Heart left ventricle (tissue), 16 donors: Measurements from ENCODE around the gene AMBP. TPM values are rescaled to one million over a fixed set of nuclear protein-coding genes. Genes with fewer than 3 reads are reported as not detected.

Source experiments
- ATAC-seq, 4 donors: fragments of 200-7000 bp; cut with Tn5 transposase; one replicate each; pipeline ENCODE4 v1.9.1; 2020 to 2022; ENCODE audit warnings: moderate library complexity in 4 of 4, mild to moderate bottlenecking in 3 of 4, moderate number of reproducible peaks in 1 of 4
- DNase-seq, 5 donors: peaks; one replicate each; pipeline ENCODE4 v3.0.0-alpha.2; 2020
- H3K27ac ChIP-seq, 12 donors: fragments of 200-600 bp; sonication (generic) in 4 of 12; one replicate each; pipeline versions ENCODE4 v1.5.0 to v1.8.0; 2016 to 2022; ENCODE audit warnings: mild to moderate bottlenecking in 2 of 12
- H3K27me3 ChIP-seq, 9 donors: fragments of 200-600 bp; sonication (generic) in 2 of 9; one replicate each; pipeline versions ENCODE4 v1.5.1 to v1.8.0; 2016 to 2022; ENCODE audit warnings: mild to moderate bottlenecking in 3 of 9
- H3K36me3 ChIP-seq, 9 donors: fragments of 200-600 bp; sonication (generic) in 2 of 9; one replicate each; pipeline versions ENCODE4 v1.5.0 to v1.8.0; 2018 to 2022; ENCODE audit warnings: mild to moderate bottlenecking in 2 of 9
- H3K4me1 ChIP-seq, 12 donors: fragments of 200-600 bp; sonication (generic) in 4 of 12; one replicate each; pipeline versions ENCODE4 v1.5.0 to v1.8.0; 2016 to 2022; ENCODE audit warnings: mild to moderate bottlenecking in 3 of 12
- H3K4me3 ChIP-seq, 12 donors: fragments of 200-600 bp; sonication (generic) in 4 of 12; one replicate each; pipeline versions ENCODE4 v1.5.0 to v1.8.0; 2017 to 2022; ENCODE audit warnings: mild to moderate bottlenecking in 9 of 12, moderate library complexity in 4 of 12
- H3K9me3 ChIP-seq, 12 donors: fragments of 200-600 bp; sonication (generic) in 4 of 12; one replicate each; pipeline versions ENCODE4 v1.5.0 to v1.8.0; 2016 to 2022; ENCODE audit warnings: mild to moderate bottlenecking in 1 of 12
- CTCF ChIP-seq, 12 donors: fragments of 200-600 bp; sonication (generic) in 4 of 12; IDR thresholded peaks; one replicate each; pipeline versions ENCODE4 v1.5.0 to v1.8.0; 2018 to 2022; ENCODE audit warnings: antibody characterized with exemption in 12 of 12, mild to moderate bottlenecking in 5 of 12
- POLR2A ChIP-seq, 2 donors: fragments of 450-650 bp; IDR thresholded peaks; one replicate each; pipeline ENCODE4 v1.6.1; 2017; ENCODE audit warnings: antibody characterized with exemption in 2 of 2, mild to moderate bottlenecking in 2 of 2, moderate library complexity in 2 of 2
- whole genome bisulfite sequencing, 4 donors: extraction: QIAGEN DNeasy Blood & Tissue Kit in 2 of 4; methylation state at CpG; one replicate each; pipeline versions ENCODE4 v1.1.5 to v1.1.7; 2013 to 2018; 5-methylcytosine and 5-hydroxymethylcytosine counted together
- intact Hi-C, 10 donors: fragments of 100-400 bp; cut with DNase I; formaldehyde crosslinking; loops; one replicate each; pipeline versions ENCODE4 v1.11.1 to v1.14.2; 2022
- long read RNA-seq, 3 donors: library from polyadenylated mRNA; unstranded; transcript quantifications; one replicate each; pipeline ENCODE4 v2.0.0, GENCODE V29; 2020 to 2021
- polyA plus RNA-seq, 2 donors: library from polyadenylated mRNA; stranded (reverse); fragments of 200-250 nt; gene quantifications; one replicate each; pipeline ENCODE4 v1.2.3, GENCODE V29; 2013
- total RNA-seq, 9 donors: library from RNA; depleted of rRNA in 2 of 9; stranded (reverse); fragments of >200 nt in 2 of 9; fragmentation: NEBNext Ultra II Directional in 3 of 9; extraction: Animal tissue kit (Norgen Biotek cat#: 25700) in 3 of 9; gene quantifications; one replicate each; pipeline versions ENCODE4 v1.1.0 to v1.2.4, GENCODE V29; 2016 to 2023
- donor health status: ischemic (EF 13 %, LVEDD 7.1; RV severe dilation, severe dysfunction).
- donor health status: healthy with polysubstance abuse.
- donor health status: DM: no; HTN: yes; CAD: no.
- donor health status: DM: no; HTN: no; CAD: no.
- donor health status: ischemic (EF 25% LVEDD 6.9; RV normal size, moderate dysfunction).
- donor health status: ischemic (EF 25% LVEDD 5.7; RV mildly dilated, moderate dysfunction).
- donor health status: healthy.
- donor health status: DM: yes; HTN: yes; CAD: no.
- donor health status: ischemic (EF 35%, LVEDD 5.7; RV mildly dilated, moderate dysfunction).
- donor health status: nonischemic (EF 11% LVEDD 7.7; RV severe dilation, severe dysfunction).
- donor health status: DM: yes; HTN: yes; CAD: no.
- donor health status: PGD.
- donor health status: ischemic (EF 29% LVEDD 5.4; RV normal size, mild dysfunction).
- donor health status: nonischemic (EF 23%, LVEDD 6.1; RV moderate dilation, normal function).

Gene AMBP
- total RNA-seq, result under 1 TPM in 2 of 9 donors, not detected in 7; 0.20 to 0.32 TPM
- under 1 TPM in 1 of 2 donors, not detected in 1; 0.08 TPM for polyA plus RNA-seq
- long read RNA-seq, donor 1, result 0 reads
- long read RNA-seq, donor 2, result 0 reads
- long read RNA-seq, donor 3, result 0 reads

GRCh38 chr9:114078021-114078780 is at the start of gene AMBP:
AMBP (minus strand) TSS chr9:114078300; CDS start chr9:114078209, 91 bp downstream.
- no peak within 1 kb of the TSS for H3K4me3 ChIP-seq
- no peaks in the 10 kb centered on the region for H3K9me3 ChIP-seq
- peaks cover 0 to 30% (median 0%) of the 10 kb centered on the region in 9 donors for H3K27me3 ChIP-seq
- TF ChIP-seq POLR2A (IDR thresholded peaks at IDR 0.05) (no peak), CTCF (IDR thresholded peaks at IDR 0.05) (no peak)
- intact Hi-C loops, result loop anchor here in 1 of 10 donors (10.0 kb wide), 1 partner anchor 57 kb away; no protein-coding TSS in a partner anchor
- no peaks in the 10 kb centered on the region for H3K36me3 ChIP-seq
- 61 to 68% (median 67%) methylated on average over 12 to 16 of the region's 16 CpGs for WGBS, 4 donors
- no peak within 1 kb of the TSS for H3K27ac ChIP-seq
- DNase-seq, result no peak
- ATAC-seq, result no peak
- peaks cover 0 to 5% (median 0%) of the 10 kb centered on the region in 12 donors for H3K4me1 ChIP-seq

GRCh38 chr9:114126247-114127060 is 48.4 kb upstream of the AMBP start:
- TF ChIP-seq POLR2A (IDR thresholded peaks at IDR 0.05) (no peak), CTCF (IDR thresholded peaks at IDR 0.05) (no peak)
- 74 to 92% (median 78%) methylated on average over 10 to 13 of the region's 13 CpGs for WGBS, 4 donors
- peaks cover 0 to 31% (median 3%) of the 10 kb centered on the region in 12 donors for H3K4me1 ChIP-seq
- H3K9me3 ChIP-seq, result peaks cover 0 to 11% (median 0%) of the 10 kb centered on the region in 12 donors
- no peaks in the 10 kb centered on the region for H3K36me3 ChIP-seq
- H3K4me3 ChIP-seq, result no peak overlapping the region
- H3K27ac ChIP-seq, result no peak overlapping the region
- ATAC-seq, result no peak
- intact Hi-C loops, result no loop called here
- DNase-seq, result no peak
- no peaks in the 10 kb centered on the region for H3K27me3 ChIP-seq

- H3K4me3 ChIP-seq, result no peak overlapping the region
- no peak overlapping the region for H3K27ac ChIP-seq
- H3K36me3 ChIP-seq, result no peaks in the 10 kb centered on the region
- TF ChIP-seq POLR2A (IDR thresholded peaks at IDR 0.05) (no peak), CTCF (IDR thresholded peaks at IDR 0.05) (no peak)
- 72 to 96% (median 87%) methylated on average over 4 to 10 of the region's 10 CpGs for WGBS, 4 donors
- H3K9me3 ChIP-seq, result peaks cover 0 to 11% (median 0%) of the 10 kb centered on the region in 12 donors
- no peak for DNase-seq
- ATAC-seq, result no peak
- peaks cover 0 to 22% (median 0%) of the 10 kb centered on the region in 12 donors for H3K4me1 ChIP-seq
- no peaks in the 10 kb centered on the region for H3K27me3 ChIP-seq
- intact Hi-C loops, result no loop called here
Measured at GRCh38 chr9:114125476-114126013, 47.4 kb upstream of the AMBP start.
